ENCODE measurements around the gene GPRC5B.

- TF ChIP-seq POLR2AphosphoS5 (IDR thresholded peaks at IDR 0.05; ENCODE audit: low read depth, low read length) (no peak), POLR2A (IDR thresholded peaks at IDR 0.05; ENCODE audit: low read depth, low read length) (no peak)
Observed at GRCh38 chr16:19829844-19830692, 54.6 kb downstream of the GPRC5B start.

Measured in GM12892 (cell line).